ENCODE results near the gene HELZ. TPM values are rescaled to one million over a fixed set of nuclear protein-coding genes. Genes with fewer than 3 reads are reported as not detected.

Gene HELZ
- polyA plus RNA-seq, 1 of the 3 experiments (the other 2 are of a cell fraction), result 4.3 TPM

- no peak for DNase-seq
- Histone ChIP-seq H3K27ac (ENCODE audit: low read depth in 2 of 2, low read length in 1 of 2) (no peak overlapping the region), H4K20me1 (ENCODE audit: insufficient read depth) (peaks cover 5% of the 10 kb centered on the region; the same call in 1 of the 2 replicates), H3K9me2 (no peaks in the 10 kb centered on the region), H3K4me2 (no peak overlapping the region), H3K79me2 (ENCODE audit: insufficient read depth) (peaks cover 87% of the 10 kb centered on the region), H3K9me3 (no peaks in the 10 kb centered on the region), H3F3A (replicated peaks; ENCODE audit: insufficient read depth) (peaks cover 14% of the 10 kb centered on the region), H3K9ac (no peak overlapping the region), H3K27me3 (ENCODE audit: insufficient read depth) (no peaks in the 10 kb centered on the region), H2AFZ (ENCODE audit: low read depth) (no peak overlapping the region), H3K4me3 (ENCODE audit: low read depth in 2 of 2, low read length in 1 of 2) (no peak overlapping the region), H3K4me1 (ENCODE audit: control insufficient read depth in 1 of 2, insufficient read depth in 2 of 2, low read depth in 1 of 2, low read length in 1 of 2) (peaks cover 2 to 8% of the 10 kb centered on the region in 2 experiments; a peak in 2 of 4 replicates), H3K36me3 (replicated peaks in 1 of 2; ENCODE audit: control insufficient read depth in 1 of 2, insufficient read depth in 2 of 2, low read length in 1 of 2) (peaks cover 4 to 30% of the 10 kb centered on the region in 2 experiments)
- 90% methylated on average over 4 of the region's 4 CpGs for WGBS (ENCODE audit: low lambda C conversion rate)
- ChIA-PET POLR2A (no interaction called here), CTCF (no interaction called here)
- TF ChIP-seq EZH2phosphoT487 (IDR thresholded peaks at IDR 0.05; ENCODE audit: borderline replicate concordance, low read depth) (no peak), ZBTB33 (IDR thresholded peaks at IDR 0.05; ENCODE audit: borderline replicate concordance, low read depth) (no peak), SMC3 (IDR thresholded peaks at IDR 0.05; ENCODE audit: low read depth, low read length) (no peak), CHD2 (IDR thresholded peaks at IDR 0.05; ENCODE audit: low read length, partially characterized antibody) (no peak), YY1 (IDR thresholded peaks at IDR 0.05; ENCODE audit: low read depth) (no peak), MXI1 (IDR thresholded peaks at IDR 0.05; ENCODE audit: low read depth, low read length) (no peak)
These were observed 19.7 kb downstream of the HELZ start for GRCh38 chr17:67225316-67225715.

GRCh38 chr17:67224736-67225135 is 20.3 kb downstream of the HELZ start:
- Histone ChIP-seq H3K36me3 (replicated peaks in 1 of 2; ENCODE audit: control insufficient read depth in 1 of 2, insufficient read depth in 2 of 2, low read length in 1 of 2) (peaks cover 4 to 27% of the 10 kb centered on the region in 2 experiments), H3K4me2 (no peak overlapping the region), H3K9me3 (no peaks in the 10 kb centered on the region), H3K27me3 (ENCODE audit: insufficient read depth) (no peaks in the 10 kb centered on the region), H3F3A (replicated peaks; ENCODE audit: insufficient read depth) (peaks cover 14% of the 10 kb centered on the region), H3K4me3 (ENCODE audit: low read depth in 2 of 2, low read length in 1 of 2) (no peak overlapping the region), H4K20me1 (ENCODE audit: insufficient read depth) (peaks cover 9% of the 10 kb centered on the region; the same call in 1 of the 2 replicates), H3K79me2 (ENCODE audit: insufficient read depth) (peaks cover 88% of the 10 kb centered on the region), H3K9ac (no peak overlapping the region), H2AFZ (ENCODE audit: low read depth) (no peak overlapping the region), H3K27ac (ENCODE audit: low read depth in 2 of 2, low read length in 1 of 2) (no peak overlapping the region), H3K4me1 (ENCODE audit: control insufficient read depth in 1 of 2, insufficient read depth in 2 of 2, low read depth in 1 of 2, low read length in 1 of 2) (peaks cover 2 to 12% of the 10 kb centered on the region in 2 experiments; a peak in 2 of 4 replicates), H3K9me2 (no peaks in the 10 kb centered on the region)
- WGBS (ENCODE audit: low lambda C conversion rate), result 95% methylated on average over 9 of the region's 9 CpGs
- ChIA-PET CTCF (interaction anchor here (10.9 kb wide), 1 partner anchor 23 kb away, joined by 79 read pairs; no protein-coding TSS in a partner anchor), POLR2A (no interaction called here)
- no peak for DNase-seq
- TF ChIP-seq EZH2phosphoT487 (IDR thresholded peaks at IDR 0.05; ENCODE audit: borderline replicate concordance, low read depth), result no peak

GRCh38 chr17:67223924-67224323 is 21.1 kb downstream of the HELZ start:
- peak; percentile 29 for DNase-seq
- no peak overlapping the region for H3K4me2 ChIP-seq
- no peaks in the 10 kb centered on the region for H3K9me2 ChIP-seq
- no peaks in the 10 kb centered on the region for H3K27me3 ChIP-seq (ENCODE audit: insufficient read depth)
- H3K4me1 ChIP-seq (ENCODE audit: control insufficient read depth in 1 of 2, insufficient read depth in 2 of 2, low read depth in 1 of 2, low read length in 1 of 2), result peaks cover 4 to 13% of the 10 kb centered on the region in 2 experiments; a peak in 2 of 4 replicates
- peaks cover 88% of the 10 kb centered on the region for H3K79me2 ChIP-seq (ENCODE audit: insufficient read depth)
- H3F3A ChIP-seq (replicated peaks; ENCODE audit: insufficient read depth), result peaks cover 10% of the 10 kb centered on the region
- H3K4me3 ChIP-seq (ENCODE audit: low read depth in 2 of 2, low read length in 1 of 2), result no peak overlapping the region
- H3K27ac ChIP-seq (ENCODE audit: low read depth in 2 of 2, low read length in 1 of 2), result no peak overlapping the region; a peak in 1 of 4 replicates
- H4K20me1 ChIP-seq (ENCODE audit: insufficient read depth), result peaks cover 11% of the 10 kb centered on the region; the same call in 1 of the 2 replicates
- H3K9ac ChIP-seq, result no peak overlapping the region
- peaks cover 4 to 30% of the 10 kb centered on the region in 2 experiments for H3K36me3 ChIP-seq (replicated peaks in 1 of 2; ENCODE audit: control insufficient read depth in 1 of 2, insufficient read depth in 2 of 2, low read length in 1 of 2)
- no peaks in the 10 kb centered on the region for H3K9me3 ChIP-seq
- CTCF ChIA-PET, result interaction anchor here (1.1 to 10.9 kb wide), 2 partner anchors 15 to 22 kb away, joined by 5 to 79 read pairs; no protein-coding TSS in a partner anchor
- POLR2A ChIA-PET, result no interaction called here
- 92% methylated on average over 6 of the region's 6 CpGs for WGBS (ENCODE audit: low lambda C conversion rate)
- TF ChIP-seq YY1 (IDR thresholded peaks at IDR 0.05; ENCODE audit: low read depth), result no peak
- TF ChIP-seq MAX (IDR thresholded peaks at IDR 0.05; ENCODE audit: low read depth), result no peak
- peak; percentile 68; the same call in 1 of the 2 replicates for TF ChIP-seq USF1 (IDR thresholded peaks at IDR 0.05; ENCODE audit: borderline replicate concordance, low read depth)
- no peak overlapping the region for H2AFZ ChIP-seq (ENCODE audit: low read depth)
